Uterus (tissue), 4 donors: ENCODE data around the gene RBM45. TPM values are rescaled to one million over a fixed set of nuclear protein-coding genes. Genes with fewer than 3 reads are reported as not detected.

ENCODE experiments used
- DNase-seq, 2 donors: peaks; one replicate each; pipeline ENCODE4 v3.0.0-alpha.2; 2019 to 2020
- H3K27ac ChIP-seq, 2 donors: fragments of 200-600 bp; sonication (generic); 1 replicate in 1 of 2; 2 replicates in 1 of 2; pipeline ENCODE4 v1.5.1; 2016 to 2018
- H3K27me3 ChIP-seq, 2 donors: fragments of 200-600 bp; sonication (generic); one replicate each; pipeline ENCODE4 v1.5.1; 2018 to 2019; ENCODE audit warnings: control low read depth in 1 of 2
- H3K36me3 ChIP-seq, 2 donors: fragments of 200-600 bp; sonication (generic); one replicate each; pipeline ENCODE4 v1.5.1; 2019; ENCODE audit warnings: control low read depth in 1 of 2
- H3K4me1 ChIP-seq, 2 donors: fragments of 200-600 bp; sonication (generic); one replicate each; pipeline ENCODE4 v1.5.1; 2018 to 2019; ENCODE audit warnings: control low read depth in 1 of 2
- H3K4me3 ChIP-seq, 2 donors: fragments of 200-600 bp; sonication (generic); 1 replicate in 1 of 2; 2 replicates in 1 of 2; pipeline ENCODE4 v1.5.1; 2018 to 2019; ENCODE audit warnings: mild to moderate bottlenecking in 1 of 2
- H3K9me3 ChIP-seq, 2 donors: fragments of 200-600 bp; sonication (generic); one replicate each; pipeline ENCODE4 v1.5.1; 2019; ENCODE audit warnings: control low read depth in 1 of 2
- POLR2A ChIP-seq, 2 donors: fragments of 450-650 bp; IDR thresholded peaks; one replicate each; pipeline ENCODE4 v1.6.1; 2016; ENCODE audit warnings: antibody characterized with exemption in 2 of 2, mild to moderate bottlenecking in 1 of 2, moderate library complexity in 1 of 2
- intact Hi-C: fragments of 100-400 bp; cut with DNase I; formaldehyde crosslinking; loops from one replicate; pipeline ENCODE4 v1.15.1; 2023; ENCODE audit warnings: low total_unique reads
- total RNA-seq, 4 donors: library from RNA; depleted of rRNA in 3 of 4; stranded (reverse); fragments of >200 nt in 3 of 4; gene quantifications; one replicate each; pipeline versions ENCODE4 v1.1.0 to v1.2.4, GENCODE V29; 2014 to 2023
- TF ChIP-seq, protein P1 (sequence below), 4 experiments: fragments of 200-600 bp in 2 of 4; fragments of 450-650 bp in 2 of 4; sonication (generic) in 2 of 4; IDR thresholded peaks; one replicate each; pipeline ENCODE4 v1.5.1; 2016 to 2019; ENCODE audit warnings: antibody characterized with exemption in 4 of 4, mild to moderate bottlenecking in 2 of 4, moderate library complexity in 1 of 4
- donor health status: DM: yes; HTN: yes; CAD: no.

The RBM45 gene
- 10 to 100 TPM in 2 of 4 donors, 1 to 10 TPM in 2; 4.7 to 31.9 (median 10.7) TPM for total RNA-seq

DNA sequence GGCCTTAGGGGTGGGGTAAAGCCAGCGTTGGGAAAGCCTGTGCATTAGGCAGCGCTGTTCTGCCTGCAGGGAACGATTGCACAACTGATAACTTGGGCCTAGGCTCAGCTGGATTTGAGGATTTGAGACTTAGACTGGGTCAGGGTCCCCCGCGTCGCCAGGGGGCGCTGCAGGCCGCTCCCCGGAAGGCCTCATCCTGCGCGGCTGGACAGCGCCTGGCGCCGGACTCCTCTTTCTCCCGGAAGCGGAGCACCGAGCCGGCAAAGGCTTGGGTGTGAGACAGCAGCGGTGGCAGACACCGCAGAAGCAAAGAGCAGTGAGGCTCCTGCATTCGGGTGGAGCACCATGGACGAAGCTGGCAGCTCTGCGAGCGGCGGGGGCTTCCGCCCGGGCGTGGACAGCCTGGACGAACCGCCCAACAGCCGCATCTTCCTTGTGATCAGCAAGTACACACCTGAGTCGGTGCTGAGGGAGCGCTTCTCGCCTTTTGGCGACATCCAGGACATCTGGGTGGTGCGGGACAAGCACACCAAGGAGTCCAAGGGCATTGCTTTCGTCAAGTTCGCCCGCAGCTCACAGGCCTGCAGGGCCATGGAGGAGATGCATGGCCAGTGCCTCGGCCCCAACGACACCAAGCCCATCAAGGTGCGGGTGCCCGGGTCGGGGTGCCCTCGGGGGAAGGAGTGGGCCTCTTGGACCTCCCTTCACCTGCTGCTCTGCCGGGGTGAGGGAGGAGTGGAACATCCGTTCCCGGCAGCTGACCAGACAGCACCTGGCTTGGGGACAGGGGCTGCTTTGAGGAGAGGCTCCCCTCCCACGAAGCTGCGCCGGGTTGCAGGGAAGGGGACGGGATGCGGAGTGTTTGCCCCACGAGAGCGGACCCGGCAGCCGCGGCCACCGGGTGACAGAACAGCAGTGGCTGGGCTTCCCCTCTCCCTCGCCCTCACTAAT, at the start of gene RBM45:
Gene RBM45, plus strand, starts transcription at position 236 of the 951 bp plus-strand sequence. Its CDS starts 110 bp downstream, at position 346.
- Histone ChIP-seq H3K4me1 (no peaks in the 10 kb centered on the region), H3K27ac (peak within 1 kb of the TSS; percentile 64 to 73), H3K9me3 (no peaks in the 10 kb centered on the region), H3K36me3 (no peaks in the 10 kb centered on the region), H3K27me3 (no peaks in the 10 kb centered on the region), H3K4me3 (peak within 1 kb of the TSS; percentile 67 to 93)
- peak; percentile 89 to 92 for DNase-seq
- peak in 1 of 2 donors; percentile 46 for TF ChIP-seq POLR2A (IDR thresholded peaks at IDR 0.05)
- TF ChIP-seq, protein P1, sequence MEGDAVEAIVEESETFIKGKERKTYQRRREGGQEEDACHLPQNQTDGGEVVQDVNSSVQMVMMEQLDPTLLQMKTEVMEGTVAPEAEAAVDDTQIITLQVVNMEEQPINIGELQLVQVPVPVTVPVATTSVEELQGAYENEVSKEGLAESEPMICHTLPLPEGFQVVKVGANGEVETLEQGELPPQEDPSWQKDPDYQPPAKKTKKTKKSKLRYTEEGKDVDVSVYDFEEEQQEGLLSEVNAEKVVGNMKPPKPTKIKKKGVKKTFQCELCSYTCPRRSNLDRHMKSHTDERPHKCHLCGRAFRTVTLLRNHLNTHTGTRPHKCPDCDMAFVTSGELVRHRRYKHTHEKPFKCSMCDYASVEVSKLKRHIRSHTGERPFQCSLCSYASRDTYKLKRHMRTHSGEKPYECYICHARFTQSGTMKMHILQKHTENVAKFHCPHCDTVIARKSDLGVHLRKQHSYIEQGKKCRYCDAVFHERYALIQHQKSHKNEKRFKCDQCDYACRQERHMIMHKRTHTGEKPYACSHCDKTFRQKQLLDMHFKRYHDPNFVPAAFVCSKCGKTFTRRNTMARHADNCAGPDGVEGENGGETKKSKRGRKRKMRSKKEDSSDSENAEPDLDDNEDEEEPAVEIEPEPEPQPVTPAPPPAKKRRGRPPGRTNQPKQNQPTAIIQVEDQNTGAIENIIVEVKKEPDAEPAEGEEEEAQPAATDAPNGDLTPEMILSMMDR (IDR thresholded peaks at IDR 0.05): peak; percentile 90 to 99 (median 95)
- intact Hi-C loops: no loop called here

DNA sequence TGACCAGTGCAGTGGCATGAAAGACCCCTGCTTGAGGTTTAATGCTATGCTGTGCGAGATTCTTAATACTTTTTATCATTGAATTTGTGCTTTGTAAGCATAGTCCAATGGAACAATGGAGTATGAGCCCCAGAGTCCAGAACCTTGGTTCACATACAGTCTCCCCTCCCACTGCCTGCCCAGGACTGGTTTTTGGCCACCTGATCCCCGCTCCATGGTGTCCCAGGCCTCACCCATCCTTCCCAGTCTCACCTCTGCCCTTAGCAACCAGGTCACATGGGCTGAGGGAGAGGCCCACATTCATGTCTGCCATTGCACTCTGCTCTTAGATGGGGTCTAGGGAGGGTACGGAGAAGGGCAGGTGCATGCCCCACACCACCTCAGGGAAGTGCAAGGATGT, 45.9 kb upstream of the RBM45 start:
- Histone ChIP-seq H3K27me3 (no peaks in the 10 kb centered on the region), H3K4me1 (no peaks in the 10 kb centered on the region), H3K36me3 (no peaks in the 10 kb centered on the region), H3K9me3 (no peaks in the 10 kb centered on the region), H3K4me3 (no peak overlapping the region), H3K27ac (no peak overlapping the region)
- no peak for DNase-seq
- intact Hi-C loops: no loop called here
- TF ChIP-seq POLR2A (IDR thresholded peaks at IDR 0.05): no peak
- TF ChIP-seq, protein P1 (IDR thresholded peaks at IDR 0.05): no peak

- intact Hi-C loops: no loop called here
- H3K4me3 ChIP-seq: no peak overlapping the region
- no peak for TF ChIP-seq POLR2A (IDR thresholded peaks at IDR 0.05)
- TF ChIP-seq, protein P1 (IDR thresholded peaks at IDR 0.05): no peak
- no peaks in the 10 kb centered on the region for H3K36me3 ChIP-seq
- no peak overlapping the region for H3K27ac ChIP-seq
- no peaks in the 10 kb centered on the region for H3K9me3 ChIP-seq
- no peaks in the 10 kb centered on the region for H3K27me3 ChIP-seq
- no peak for DNase-seq
- no peaks in the 10 kb centered on the region for H3K4me1 ChIP-seq
Measured at GRCh38 chr2:178066890-178067669, 45.2 kb upstream of the RBM45 start.

GRCh38 chr2:178068823-178069454, 43.3 kb upstream of the RBM45 start:
- no peak for DNase-seq
- Histone ChIP-seq H3K36me3 (no peaks in the 10 kb centered on the region), H3K4me1 (no peaks in the 10 kb centered on the region), H3K27ac (no peak overlapping the region), H3K9me3 (no peaks in the 10 kb centered on the region), H3K27me3 (no peaks in the 10 kb centered on the region), H3K4me3 (no peak overlapping the region)
- no peak for TF ChIP-seq POLR2A (IDR thresholded peaks at IDR 0.05)
- TF ChIP-seq, protein P1 (IDR thresholded peaks at IDR 0.05): no peak
- intact Hi-C loops: no loop called here
